ENCODE measurements around the gene ARHGEF4.

DNA sequence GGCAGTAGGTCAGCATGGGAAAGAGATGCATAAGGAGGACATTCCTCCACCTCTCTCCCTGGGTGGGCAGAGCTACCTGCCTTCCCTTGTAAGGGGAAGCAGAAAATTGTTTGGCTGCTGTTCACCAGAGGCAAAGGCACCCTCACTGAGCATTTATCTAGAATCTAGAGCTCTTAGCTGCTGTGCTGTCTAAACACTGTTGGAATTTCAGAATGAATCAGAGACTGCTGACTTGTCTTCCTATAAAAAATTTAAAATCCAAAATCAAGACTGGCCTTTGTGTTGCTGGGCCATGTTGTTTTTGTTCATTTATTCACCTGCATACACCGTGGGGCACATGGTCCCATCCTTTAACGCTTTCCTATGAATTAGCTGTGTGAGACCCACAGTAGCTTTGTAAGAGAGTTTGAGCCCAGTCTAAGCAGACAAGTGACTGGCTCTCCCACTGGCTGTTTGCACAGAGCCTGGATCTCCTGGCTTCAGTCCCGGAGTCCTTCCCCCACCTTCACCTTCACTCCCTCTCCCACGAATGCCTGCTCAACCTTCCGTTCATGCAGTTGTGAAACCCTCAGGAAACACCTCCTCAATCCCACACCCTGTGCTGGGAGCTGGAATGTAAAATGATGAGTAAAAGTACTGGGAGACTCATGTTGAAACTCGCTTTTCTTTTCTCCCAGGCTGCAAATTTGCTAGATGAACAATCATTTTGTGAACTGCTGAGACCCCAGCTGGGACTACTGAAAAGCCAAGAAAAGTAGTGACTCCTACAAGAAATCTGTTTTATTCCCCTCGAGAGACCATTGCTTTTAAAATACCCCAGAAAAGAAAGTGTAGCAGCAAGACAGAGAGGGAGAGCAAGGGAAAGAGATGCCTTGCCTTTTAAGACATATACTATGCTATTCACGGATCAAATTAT is 180.4 kb downstream of the ARHGEF4 start:
- TF ChIP-seq, protein P1, sequence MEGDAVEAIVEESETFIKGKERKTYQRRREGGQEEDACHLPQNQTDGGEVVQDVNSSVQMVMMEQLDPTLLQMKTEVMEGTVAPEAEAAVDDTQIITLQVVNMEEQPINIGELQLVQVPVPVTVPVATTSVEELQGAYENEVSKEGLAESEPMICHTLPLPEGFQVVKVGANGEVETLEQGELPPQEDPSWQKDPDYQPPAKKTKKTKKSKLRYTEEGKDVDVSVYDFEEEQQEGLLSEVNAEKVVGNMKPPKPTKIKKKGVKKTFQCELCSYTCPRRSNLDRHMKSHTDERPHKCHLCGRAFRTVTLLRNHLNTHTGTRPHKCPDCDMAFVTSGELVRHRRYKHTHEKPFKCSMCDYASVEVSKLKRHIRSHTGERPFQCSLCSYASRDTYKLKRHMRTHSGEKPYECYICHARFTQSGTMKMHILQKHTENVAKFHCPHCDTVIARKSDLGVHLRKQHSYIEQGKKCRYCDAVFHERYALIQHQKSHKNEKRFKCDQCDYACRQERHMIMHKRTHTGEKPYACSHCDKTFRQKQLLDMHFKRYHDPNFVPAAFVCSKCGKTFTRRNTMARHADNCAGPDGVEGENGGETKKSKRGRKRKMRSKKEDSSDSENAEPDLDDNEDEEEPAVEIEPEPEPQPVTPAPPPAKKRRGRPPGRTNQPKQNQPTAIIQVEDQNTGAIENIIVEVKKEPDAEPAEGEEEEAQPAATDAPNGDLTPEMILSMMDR (conservative IDR thresholded peaks at IDR 0.05; ENCODE audit: low read length): no peak
- TF ChIP-seq EZH2phosphoT487 (IDR thresholded peaks at IDR 0.05; ENCODE audit: borderline replicate concordance): no peak

Measured in Loucy (cell line).